ENCODE data around the gene CHODL.

CHODL gene

GRCh38 chr21:18285379-18285778, 40.7 kb downstream of the CHODL start:
- no peak for DNase-seq (ENCODE audit: extremely low read depth in 1 of 2, low read depth in 1 of 2)

- DNase-seq (ENCODE audit: extremely low read depth in 1 of 2, low read depth in 1 of 2): no peak
These were observed 45.2 kb downstream of the CHODL start for GRCh38 chr21:18289876-18290275.

GRCh38 chr21:18294100-18294499, 49.5 kb downstream of the CHODL start:
- no peak for DNase-seq (ENCODE audit: extremely low read depth in 1 of 2, low read depth in 1 of 2)

GRCh38 chr21:18298228-18298627, 53.6 kb downstream of the CHODL start:
- no peak for DNase-seq (ENCODE audit: extremely low read depth in 1 of 2, low read depth in 1 of 2)

All from activated CD8-positive, alpha-beta memory T cell treated with anti-CD3 and anti-CD28 coated beads for 1 hour (primary cell).